ENCODE results near the gene ARMC8.

Gene ARMC8

GRCh38 chr3:138200424-138200823 is 13.3 kb downstream of the ARMC8 start:
- DNase-seq: no peak

DNA sequence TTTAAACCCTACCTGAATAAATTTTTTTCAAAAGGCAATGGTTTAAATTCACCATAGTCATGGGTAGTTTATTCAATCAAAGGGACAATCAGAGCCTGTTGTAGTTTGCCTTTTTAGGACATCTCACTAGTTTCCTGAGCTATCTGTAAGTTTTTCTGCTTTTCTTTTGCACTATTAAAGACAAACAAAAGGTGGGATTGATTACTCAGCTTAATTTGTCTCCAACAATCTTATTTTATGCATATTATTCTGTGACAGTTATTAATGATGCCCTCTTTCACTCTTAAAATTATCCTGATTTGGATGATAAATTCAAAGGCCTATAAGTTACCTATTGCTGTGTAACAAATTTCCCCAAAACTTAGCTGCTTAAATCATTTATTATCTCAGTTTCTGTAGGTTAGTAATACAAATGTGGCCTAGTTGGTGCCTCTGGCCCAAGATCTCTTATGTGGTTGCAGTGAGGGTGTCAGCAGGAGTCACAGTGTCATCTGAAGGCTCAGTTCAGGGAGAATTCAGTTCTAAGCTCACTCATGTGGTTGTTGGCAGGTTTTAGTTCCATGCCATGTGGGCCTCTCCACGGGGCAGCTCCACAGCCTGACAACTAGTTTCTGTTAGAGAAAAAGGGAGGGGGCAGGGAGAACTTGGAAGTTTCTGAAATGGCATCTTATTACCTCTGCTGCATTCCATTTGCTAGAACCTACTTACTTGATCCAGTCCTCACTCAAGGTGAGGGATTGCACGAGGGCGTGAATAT is 16.0 kb downstream of the ARMC8 start:
- no peak for DNase-seq

DNA sequence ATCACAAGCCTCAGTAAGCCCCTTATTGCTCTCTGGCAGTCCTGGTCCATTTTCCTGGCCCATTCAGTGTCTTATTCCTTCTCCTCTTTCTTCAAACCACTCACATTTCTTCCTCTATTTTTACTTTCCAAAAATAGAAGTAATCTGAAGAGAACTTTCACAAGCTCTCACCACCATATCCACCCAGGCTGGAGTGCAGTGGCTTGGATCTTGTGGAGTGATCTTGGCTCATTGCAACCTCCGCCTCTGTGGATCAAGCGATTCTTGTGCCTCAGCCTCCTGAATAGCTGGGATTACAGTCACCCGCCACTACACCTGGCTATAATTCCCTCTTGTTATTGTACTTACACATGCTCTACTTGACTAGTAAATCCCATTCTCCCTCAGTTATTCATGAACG is 16.8 kb downstream of the ARMC8 start:
- no peak for DNase-seq

DNA sequence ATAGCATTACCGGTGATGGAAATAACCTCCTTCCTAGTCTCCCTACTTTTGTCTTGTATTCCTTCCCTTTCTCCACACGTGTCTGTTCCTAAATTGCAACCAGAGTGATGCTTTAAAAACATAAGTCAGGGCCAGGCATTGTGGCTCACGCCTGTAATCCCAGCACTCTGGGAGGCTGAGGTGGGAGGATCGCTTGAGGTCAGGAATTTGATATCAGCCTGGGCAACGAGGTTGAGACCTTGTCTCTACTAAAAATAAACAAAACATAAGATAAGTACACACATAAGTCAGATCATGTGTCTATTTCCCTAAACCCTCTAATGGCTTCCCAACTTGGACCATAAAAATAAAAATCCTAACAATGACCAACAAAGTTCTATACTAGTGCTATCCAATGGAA is 18.4 kb downstream of the ARMC8 start:
- no peak for DNase-seq

DNA sequence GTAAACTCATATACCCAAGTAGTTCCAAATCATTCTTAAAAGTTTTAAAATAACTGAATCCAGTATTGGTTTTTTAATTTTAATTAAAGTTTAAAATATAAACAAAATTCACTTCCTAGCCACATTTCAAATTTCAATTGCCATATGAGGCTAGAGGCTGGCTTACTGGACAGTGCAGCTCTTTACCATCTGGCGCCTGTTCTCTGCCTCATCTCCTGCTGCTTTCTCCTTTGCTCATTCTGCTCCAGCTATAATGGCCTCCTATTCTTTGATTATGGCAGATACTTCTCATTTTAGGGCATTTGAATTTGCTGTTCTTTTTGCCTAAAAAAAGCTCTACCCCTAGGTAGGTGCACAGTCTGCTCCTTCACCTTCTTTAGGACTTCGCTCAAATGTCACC is 19.1 kb downstream of the ARMC8 start:
- DNase-seq: no peak

- DNase-seq: no peak
These were observed 23.4 kb downstream of the ARMC8 start for GRCh38 chr3:138210528-138210927.

GRCh38 chr3:138213398-138214085 is 26.4 kb downstream of the ARMC8 start:
- no peak for DNase-seq

- no peak for DNase-seq
These were observed 32.2 kb downstream of the ARMC8 start for GRCh38 chr3:138219255-138219654.

DNA sequence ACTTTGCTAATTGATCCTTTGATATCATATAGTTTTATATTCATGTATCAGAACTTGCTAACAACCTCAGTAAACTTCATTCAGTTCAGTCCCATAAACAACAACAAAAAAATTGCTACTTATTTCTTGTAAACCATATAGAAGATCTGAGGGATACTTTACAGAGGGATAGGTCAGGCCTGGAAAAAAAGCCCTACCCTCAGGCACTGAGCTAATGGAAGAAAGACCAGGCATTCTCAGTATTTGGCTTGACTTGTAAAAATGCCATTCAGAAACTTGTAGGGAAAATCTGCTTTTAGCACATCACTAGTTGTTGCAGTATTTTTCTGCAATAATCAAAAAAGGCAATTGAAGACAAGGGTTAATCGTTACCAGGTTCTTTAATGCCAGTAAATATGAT is 33.1 kb downstream of the ARMC8 start:
- no peak for DNase-seq

DNA sequence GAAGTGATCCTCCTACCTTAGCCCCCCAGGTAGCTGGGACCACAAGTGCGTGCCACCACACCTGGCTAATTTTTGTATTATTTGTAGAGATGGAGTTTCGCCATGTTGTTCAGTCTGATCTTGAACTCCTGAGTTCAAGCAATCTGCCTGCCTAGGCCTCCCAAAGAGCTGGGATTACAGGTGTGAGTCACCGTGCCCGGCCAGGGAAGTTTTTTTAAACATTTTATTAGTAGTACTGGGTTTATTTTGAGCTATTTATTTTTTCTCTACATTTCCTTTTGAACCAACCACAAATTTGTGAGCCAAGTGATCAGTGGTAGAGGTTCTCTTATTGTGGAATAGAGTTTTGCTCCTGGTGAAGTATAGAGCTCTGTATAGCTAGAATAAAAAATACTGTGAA is 33.7 kb downstream of the ARMC8 start:
- no peak for DNase-seq

DNA sequence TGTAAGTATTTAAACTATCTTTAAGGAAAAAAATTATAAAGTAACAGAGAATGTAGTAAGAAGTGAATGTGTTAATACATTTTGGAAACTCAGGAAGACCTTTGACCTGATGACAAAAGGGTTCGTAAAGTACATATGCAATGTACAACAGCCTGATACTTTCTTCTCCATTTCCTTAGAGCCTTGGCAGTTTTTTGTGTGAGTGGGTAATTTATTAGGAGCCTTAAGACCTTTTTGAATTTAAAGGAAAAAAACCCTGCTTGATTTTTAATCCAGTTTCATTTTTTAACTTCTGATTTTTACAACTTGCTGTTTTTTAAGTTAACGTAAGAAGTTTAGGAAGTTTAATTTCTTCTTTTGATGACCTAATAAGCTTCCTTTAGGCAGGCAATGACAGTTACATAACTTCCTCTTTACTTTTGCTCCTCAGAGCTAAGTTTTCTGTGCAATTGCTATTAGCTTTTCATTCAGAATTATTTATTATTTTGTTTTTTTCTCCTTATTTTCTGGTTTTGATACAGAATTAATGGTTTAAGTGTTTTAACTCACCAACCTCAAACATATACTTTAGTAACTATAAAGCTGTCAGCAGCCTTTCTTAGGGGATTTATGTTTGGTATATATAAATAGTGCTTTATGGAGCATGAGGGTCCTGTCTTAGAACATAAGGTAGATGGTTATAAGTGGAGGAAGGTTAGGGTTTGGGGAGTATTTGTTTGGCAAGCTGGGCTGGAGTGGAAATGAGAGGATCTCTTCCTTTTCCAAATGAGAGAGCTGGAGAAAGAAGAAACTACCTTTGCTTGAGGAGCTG is 35.2 kb downstream of the ARMC8 start:
- no peak for DNase-seq

DNA sequence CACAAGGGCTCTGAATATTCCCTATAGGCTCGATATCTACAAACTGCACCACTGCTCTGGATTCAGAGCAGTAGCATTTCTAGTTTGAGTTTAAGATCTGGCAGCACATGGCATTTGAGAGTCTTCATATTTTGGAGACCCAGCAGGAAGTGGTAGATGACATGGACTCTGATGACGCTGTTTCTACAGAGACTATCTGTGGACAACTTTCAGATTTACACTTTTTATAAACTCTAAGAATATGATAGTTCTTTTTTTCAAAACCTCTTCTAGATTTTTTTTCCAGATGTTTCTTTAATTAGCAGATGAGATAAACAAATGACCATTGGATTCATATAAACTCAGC is 35.8 kb downstream of the ARMC8 start:
- no peak for DNase-seq

DNA sequence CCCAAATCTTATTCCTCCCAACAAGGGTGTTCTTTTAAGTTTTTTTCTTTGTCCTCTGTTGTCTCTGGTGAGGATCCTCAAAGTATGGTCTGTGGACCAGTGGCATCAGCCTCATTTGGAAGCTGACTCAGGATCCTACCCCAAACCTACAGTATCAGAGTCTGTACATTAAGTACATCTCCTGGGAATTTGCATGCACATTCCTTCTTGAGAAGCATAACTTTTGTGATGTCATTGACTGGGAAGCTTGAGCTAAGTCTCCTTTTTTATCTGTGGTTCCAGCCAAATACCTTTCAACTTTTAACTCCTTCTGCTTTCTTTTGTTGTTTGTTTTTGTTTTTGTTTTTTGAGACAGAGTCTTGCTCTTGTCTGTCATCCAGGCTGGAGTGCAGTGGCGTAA is 40.5 kb downstream of the ARMC8 start:
- DNase-seq: no peak

- DNase-seq: no peak
These were observed 43.4 kb downstream of the ARMC8 start for GRCh38 chr3:138230525-138230924.

GRCh38 chr3:138232705-138233364 is 45.7 kb downstream of the ARMC8 start:
- no peak for DNase-seq

DNA sequence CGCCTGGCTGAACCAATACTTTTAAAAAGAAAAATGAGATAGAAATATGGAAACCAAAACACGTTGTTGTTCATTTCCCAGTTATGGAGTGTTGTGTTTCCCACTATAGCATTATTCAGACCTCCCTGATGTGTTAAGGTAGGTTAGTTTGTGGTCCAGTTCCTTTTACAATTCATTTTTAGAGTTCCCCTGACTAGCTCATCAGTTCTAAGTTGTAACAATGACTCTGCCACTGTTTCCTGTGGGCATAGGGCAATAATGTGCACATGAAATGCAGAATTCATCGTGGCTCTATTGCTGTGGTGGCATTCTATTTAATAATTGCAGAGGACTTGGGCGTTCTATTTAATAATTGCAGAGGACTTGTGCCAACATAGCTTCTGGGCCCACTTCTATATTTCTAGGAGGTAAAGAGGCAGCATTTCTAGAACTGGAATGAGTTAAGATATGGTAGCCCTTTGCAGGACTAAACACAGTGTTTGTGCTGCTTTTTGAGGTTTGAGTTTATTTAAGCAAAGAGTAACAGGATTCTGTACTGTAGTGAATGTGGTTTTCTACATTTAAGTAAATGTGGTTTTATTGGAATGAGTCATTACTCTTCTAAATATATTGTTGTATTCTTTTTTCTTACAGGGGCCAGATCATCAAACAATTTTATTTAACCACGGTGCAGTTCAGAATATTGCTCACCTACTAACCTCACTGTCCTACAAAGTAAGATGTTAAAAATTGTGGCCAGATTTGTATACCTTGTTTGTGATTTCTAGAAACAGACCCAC is 47.5 kb downstream of the ARMC8 start:
- no peak for DNase-seq

GRCh38 chr3:138238711-138239110 is 51.6 kb downstream of the ARMC8 start:
- DNase-seq: no peak

- no peak for DNase-seq
These were observed 54.0 kb downstream of the ARMC8 start for GRCh38 chr3:138241061-138241460.

DNA sequence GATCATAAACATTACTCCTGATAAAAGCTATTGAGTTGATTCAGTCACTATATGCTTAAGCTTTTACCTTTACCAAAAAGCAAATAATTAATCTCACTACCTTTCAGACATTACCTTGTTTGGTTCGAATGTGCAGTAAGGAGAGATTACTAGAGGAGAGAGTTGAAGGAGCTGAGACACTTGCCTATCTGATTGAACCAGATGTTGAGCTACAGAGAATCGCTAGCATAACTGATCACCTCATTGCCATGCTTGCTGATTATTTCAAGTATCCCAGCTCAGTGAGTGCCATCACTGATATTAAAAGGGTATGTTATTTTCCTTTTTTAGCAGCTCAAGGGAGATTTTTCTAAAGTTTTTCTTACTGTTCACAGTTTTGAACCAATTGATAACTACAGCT is 54.6 kb downstream of the ARMC8 start:
- DNase-seq: no peak

DNA sequence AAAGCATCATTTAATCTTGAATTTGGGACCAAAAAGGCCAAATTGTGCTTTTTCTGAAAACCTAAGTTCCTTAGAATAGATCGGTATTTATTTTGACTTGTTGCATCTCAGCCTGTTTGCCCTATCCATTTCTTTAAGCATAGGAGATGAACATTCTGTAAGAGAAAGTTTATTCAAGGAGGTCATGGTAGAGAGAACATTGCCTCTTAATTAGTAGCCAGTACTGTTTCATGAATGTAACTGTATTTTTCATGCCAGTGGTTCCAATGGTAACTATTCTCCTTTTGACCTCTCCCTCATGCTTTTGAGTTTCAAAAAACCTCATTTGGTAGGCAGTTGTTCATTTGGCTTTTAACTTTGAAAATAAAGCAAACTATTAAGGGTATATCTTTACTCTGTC is 55.4 kb downstream of the ARMC8 start:
- no peak for DNase-seq

DNA sequence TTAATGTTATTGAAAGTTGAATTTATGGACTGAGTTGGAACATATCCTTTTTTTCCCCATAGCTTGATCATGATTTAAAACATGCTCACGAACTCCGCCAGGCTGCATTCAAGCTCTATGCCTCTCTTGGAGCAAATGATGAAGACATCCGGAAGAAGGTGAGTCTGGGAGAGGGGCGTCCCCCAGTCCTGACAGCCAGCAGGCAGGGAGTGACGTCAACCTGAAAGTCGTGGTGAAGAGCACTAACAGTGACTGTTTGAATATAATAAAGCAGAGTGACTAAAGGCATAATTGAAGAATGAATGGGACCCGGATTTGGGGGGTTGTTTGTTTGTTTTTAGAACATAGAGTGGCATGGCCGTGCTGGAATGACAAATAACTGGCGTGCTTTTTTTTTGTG is 57.9 kb downstream of the ARMC8 start:
- no peak for DNase-seq

- DNase-seq: no peak
These were observed 62.5 kb downstream of the ARMC8 start for GRCh38 chr3:138249636-138250035.

DNA sequence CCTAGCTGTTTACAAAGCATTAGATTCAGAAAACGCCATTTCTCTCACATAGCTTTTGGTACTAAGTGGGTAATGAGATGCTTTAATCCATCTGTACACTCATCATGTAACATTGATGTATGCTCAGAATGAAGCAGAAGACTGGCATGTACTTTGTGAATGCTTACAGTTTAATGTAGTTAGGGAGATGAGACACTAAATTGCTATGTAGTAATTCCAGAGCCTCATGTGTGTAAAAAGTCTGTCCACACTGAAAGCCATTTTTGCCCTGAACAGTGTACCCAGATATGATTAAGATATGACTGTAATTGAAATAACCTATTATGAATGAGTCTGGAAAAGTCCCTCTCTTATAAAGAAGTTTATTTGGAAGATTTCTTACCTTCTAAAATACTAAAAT is 66.5 kb downstream of the ARMC8 start:
- DNase-seq: no peak
